HG02973 (cell line): Measurements from ENCODE around the gene KIR2DL1.
"Not testable (repeated sequence)": the region's sequence is repeated elsewhere in the genome, so short reads cannot be mapped to it uniquely, and the experiment has no call there.

Experiments
- ATAC-seq: cut with Tn5 transposase; IDR thresholded peaks from one replicate; pipeline ENCODE4 v1.9.1; 2021; ENCODE audit warnings: moderate library complexity; ENCODE audit not compliant: unreplicated experiment

Gene KIR2DL1

GRCh38 chr19:54771018-54771960 lies 1.7 kb downstream of the KIR2DL1 start:
- not testable (repeated sequence) for ATAC-seq

- ATAC-seq: not testable (repeated sequence)
Observed at GRCh38 chr19:54772666-54773065, 3.1 kb downstream of the KIR2DL1 start.

GRCh38 chr19:54775095-54775815 lies 5.7 kb downstream of the KIR2DL1 start:
- not testable (repeated sequence) for ATAC-seq

DNA sequence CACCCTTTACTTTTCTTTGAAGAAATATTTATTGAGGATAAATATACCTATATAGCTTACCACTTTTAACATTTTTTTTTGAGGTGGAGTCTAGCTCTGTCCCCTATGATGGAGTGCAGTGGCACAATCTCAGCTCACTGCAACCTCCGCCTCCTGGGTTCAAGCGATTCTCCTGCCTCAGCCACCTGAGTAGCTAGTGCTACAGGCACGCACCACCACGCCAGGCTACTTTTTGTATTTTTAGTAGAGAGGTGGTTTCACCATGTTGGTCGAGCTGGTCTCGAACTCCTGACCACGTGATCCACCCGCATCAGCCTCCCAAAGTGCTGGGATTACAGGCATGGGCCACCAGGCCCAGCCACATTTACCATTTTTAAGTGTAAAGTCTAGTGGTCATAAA lies 6.2 kb downstream of the KIR2DL1 start:
- ATAC-seq: not testable (repeated sequence)

DNA sequence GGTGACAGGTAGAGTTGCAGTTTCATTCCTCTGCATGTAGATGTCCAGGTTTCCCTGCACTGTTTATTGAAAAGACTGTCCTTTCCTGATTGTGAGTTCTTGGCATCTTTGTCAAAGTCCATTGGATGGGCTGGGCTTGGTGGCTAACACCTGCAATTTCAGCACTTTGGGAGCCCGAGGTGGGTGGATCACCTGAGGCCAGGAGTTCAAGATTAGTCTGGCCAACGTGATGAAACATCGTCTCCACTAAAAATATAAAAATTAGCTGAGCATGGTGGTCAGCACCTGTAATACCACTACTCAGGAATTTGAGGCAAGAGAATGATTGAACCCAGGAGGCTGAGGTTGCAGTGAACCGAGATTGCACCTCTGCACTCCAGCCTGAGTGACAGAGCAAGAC lies 8.3 kb downstream of the KIR2DL1 start:
- not testable (repeated sequence) for ATAC-seq

DNA sequence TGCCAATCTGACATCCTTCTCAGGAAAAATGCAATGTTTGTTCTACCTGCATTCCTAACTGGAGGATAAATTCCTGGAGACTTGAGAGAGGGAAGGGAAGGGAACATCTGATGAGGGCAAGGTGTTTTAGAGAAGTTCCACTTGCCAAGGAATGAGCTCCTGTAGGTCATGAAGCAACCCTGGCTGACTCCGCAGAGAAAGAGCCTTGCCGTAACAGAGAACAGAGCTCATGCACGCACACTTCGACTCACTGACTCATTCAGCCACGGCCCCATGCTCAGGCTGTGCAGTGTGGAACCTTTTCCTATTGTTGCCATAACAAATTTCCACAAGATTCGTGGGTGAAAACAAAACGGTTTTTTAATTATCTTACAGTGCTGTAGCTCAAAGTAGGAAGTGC lies 9.3 kb downstream of the KIR2DL1 start:
- ATAC-seq: not testable (repeated sequence)

DNA sequence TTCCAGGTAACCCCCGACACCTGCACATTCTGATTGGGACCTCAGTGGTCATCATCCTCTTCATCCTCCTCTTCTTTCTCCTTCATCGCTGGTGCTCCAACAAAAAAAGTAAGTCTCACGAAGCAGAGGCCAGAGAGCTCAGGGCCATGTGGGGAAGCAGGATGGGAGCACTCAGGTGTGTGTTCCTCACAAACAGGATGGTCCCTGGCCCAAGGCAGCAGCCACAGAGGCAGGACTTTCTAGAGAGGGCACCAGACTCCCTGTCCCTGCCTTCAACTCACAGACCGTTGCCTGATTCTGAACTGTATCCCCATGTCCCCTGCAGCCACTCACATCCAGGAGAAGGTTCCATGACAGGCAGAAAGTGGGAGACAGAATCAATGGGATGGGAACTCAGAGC lies 13.3 kb downstream of the KIR2DL1 start:
- ATAC-seq: not testable (repeated sequence)

DNA sequence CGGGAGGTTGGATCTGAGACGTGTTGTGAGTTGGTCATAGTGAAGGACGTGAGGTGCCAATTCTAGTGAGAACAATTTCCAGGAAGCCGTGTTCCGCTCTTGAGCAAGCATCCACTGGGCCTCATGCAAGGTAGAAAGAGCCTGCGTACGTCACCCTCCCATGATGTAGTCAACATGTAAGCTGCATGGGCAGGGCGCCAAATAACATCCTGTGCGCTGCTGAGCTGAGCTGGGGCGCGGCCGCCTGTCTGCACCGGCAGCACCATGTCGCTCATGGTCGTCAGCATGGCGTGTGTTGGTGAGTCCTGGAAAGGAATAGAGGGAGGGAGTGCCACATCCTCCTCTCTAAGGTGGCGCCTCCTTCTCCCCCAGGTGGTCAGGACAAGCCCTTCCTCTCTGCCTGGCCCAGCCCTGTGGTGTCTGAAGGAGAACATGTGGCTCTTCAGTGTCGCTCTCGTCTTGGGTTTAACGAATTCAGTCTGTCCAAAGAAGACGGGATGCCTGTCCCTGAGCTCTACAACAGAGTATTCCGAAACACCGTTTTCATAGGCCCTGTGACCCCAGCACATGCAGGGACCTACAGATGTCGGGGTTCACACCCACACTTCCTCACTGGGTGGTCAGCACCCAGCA lies 16.6 kb downstream of the KIR2DL1 start:
- ATAC-seq: not testable (repeated sequence)

DNA sequence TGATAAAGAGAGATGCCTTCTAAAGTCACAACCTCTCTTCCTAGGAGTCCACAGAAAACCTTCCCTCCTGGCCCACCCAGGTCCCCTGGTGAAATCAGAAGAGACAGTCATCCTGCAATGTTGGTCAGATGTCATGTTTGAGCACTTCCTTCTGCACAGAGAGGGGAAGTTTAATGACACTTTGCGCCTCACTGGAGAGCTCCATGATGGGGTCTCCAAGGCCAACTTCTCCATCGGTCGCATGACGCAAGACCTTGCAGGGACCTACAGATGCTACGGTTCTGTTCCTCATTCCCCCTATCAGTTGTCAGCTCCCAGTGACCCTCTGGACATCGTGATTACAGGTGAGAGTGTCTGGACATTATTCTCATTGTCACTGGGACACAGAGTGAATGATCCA lies 18.6 kb downstream of the KIR2DL1 start:
- not testable (repeated sequence) for ATAC-seq

DNA sequence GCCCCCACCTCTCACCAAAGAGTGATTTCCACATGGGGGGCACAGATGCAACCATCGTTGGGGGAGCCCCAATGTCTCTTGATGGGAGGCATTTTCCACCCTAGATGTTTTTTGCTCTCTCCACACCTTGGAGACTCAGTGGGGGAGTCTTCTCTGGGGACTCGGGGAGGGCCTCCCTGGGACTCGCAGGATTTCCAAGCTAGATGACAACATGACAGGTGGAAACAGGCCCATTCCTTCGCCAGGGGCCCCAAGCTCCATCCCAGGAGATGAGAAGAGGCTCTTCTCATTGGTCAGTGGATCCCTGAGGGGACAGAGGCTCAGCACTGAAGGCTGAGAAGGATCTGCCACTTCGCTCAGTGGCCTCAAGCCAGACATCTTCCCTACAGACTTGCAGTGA lies 21.1 kb downstream of the KIR2DL1 start:
- ATAC-seq: no peak

GRCh38 chr19:54791476-54791875 lies 21.9 kb downstream of the KIR2DL1 start:
- ATAC-seq: no peak

DNA sequence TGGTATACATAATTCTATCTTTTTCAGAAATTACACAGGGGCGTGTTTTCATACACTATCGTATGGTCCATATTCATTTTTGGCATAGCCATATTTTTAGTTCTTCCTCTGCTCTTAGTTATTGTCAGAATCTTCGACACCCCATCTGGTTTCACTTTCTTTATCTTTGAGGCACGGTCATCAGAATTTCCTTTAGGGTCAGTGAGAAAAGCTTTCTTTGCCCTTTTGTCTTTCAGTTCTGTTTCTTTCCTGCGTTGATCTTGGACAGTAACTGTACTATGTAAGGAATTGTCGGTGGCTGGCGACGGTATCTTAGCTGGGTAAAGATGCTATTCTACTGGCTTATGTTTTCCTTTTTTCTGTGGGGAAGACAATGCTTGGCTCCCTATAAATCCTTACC lies 23.2 kb downstream of the KIR2DL1 start:
- ATAC-seq: no peak

GRCh38 chr19:54795758-54796157 lies 26.2 kb downstream of the KIR2DL1 start:
- ATAC-seq: no peak

DNA sequence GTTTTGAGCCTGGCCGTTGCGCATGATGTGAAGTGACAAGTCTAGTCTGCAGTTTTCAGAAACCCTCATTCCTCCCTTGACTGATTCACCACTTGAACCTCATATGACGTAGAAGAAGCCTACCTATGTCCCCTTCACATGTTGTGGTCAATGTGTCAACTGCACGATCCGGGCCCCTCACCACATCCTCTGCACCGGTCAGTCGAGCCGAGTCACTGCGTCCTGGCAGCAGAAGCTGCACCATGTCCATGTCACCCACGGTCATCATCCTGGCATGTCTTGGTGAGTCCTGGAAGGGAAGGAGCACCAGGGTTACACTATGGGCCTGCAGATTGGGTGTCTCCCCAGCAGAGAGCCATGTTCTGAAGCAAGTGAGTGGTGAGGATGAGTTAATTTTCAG lies 33.8 kb downstream of the KIR2DL1 start, which contains the start of gene KIR2DL4:
Gene KIR2DL4, plus strand, starts transcription at position 201 of the 400 bp plus-strand sequence. Its CDS starts 42 bp downstream, at position 243.
- no peak for ATAC-seq

DNA sequence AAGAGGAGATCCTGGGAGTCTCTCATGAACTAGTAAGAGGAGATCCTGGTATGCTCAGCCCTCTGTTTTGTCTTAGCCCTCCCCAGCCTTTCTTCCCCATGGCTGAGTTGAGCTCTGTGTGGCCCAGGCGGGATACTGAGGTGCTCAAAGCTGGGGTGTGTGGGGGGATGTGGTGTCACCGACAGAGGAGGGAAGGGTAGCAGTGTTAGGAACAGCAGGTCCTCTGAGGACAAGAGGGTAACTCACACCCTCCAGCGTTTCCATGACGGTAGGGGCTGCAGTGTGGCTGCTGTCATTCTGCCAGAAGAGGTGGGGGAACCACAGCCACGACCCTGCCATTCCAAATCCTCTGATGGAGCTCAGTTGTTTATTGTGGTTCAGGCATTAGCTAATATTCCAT lies 34.5 kb downstream of the KIR2DL1 start:
- ATAC-seq: no peak

- no peak for ATAC-seq
Observed at GRCh38 chr19:54804571-54804970, 35.0 kb downstream of the KIR2DL1 start.

DNA sequence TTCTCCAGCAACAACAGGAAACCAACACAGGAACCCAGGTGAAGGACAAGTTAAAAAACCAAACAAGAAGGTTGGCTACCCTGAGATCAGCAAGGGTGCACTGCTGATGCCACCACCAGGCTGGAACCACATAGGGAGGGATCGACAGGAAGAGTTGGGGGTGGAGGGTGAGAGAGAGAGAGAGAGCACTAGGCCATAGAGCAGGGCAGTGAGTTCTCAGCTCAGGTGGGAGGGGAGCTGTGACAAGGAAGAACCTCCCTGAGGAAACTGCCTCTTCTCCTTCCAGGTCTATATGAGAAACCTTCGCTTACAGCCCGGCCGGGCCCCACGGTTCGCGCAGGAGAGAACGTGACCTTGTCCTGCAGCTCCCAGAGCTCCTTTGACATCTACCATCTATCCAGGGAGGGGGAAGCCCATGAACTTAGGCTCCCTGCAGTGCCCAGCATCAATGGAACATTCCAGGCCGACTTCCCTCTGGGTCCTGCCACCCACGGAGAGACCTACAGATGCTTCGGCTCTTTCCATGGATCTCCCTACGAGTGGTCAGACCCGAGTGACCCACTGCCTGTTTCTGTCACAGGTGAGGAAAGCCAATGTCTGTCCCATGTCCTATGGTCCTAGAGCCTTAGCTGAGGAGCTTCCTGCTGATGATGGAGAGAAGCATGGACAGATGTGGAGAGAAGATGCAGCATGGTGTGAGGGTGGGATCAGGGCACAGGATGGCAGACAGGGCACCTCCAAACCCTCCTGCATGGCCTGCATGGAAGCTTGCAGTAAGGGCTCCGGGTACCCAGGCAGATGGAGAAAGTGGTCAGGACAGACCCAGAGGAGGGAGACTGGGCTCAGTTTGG lies 36.3 kb downstream of the KIR2DL1 start:
- ATAC-seq: no peak

- no peak for ATAC-seq
Observed at GRCh38 chr19:54806516-54806838, 36.9 kb downstream of the KIR2DL1 start.

DNA sequence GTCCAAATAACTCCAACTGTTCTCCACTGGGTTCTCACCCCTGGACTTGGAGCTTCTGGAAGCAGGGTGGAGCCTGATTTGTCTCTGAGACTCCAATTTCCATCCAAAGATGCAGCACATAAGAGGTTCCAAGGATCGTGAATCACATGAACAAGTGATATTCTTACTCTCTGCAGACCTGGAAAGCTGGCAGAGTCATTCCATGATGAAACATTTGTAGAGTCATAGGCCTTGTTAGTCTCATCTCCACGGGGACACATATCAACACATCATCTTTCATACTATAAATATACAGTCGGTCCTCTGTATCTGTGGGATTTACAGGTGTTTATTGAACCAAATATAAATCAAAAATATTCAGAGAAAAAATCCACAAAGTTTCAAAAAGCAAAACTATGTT lies 45.0 kb downstream of the KIR2DL1 start:
- not testable (repeated sequence) for ATAC-seq

GRCh38 chr19:54816251-54816650 lies 46.7 kb downstream of the KIR2DL1 start, which contains the start of gene KIR3DL1:
Gene KIR3DL1 (plus strand): TSS chr19:54816468.
- ATAC-seq: not testable (repeated sequence)
